ENCODE data around the gene RUFY1. TPM values are rescaled to one million over a fixed set of nuclear protein-coding genes. Genes with fewer than 3 reads are reported as not detected.
A peak's percentile ranks its signal among the peaks of the same experiment; 100 is the strongest.

The RUFY1 gene
- total and polyA plus RNA-seq, 9 of the 15 experiments (the other 6 are each of a cell fraction or from before 2014, with no cell fraction given), result 5.0 to 41.7 (median 29.6) TPM

DNA sequence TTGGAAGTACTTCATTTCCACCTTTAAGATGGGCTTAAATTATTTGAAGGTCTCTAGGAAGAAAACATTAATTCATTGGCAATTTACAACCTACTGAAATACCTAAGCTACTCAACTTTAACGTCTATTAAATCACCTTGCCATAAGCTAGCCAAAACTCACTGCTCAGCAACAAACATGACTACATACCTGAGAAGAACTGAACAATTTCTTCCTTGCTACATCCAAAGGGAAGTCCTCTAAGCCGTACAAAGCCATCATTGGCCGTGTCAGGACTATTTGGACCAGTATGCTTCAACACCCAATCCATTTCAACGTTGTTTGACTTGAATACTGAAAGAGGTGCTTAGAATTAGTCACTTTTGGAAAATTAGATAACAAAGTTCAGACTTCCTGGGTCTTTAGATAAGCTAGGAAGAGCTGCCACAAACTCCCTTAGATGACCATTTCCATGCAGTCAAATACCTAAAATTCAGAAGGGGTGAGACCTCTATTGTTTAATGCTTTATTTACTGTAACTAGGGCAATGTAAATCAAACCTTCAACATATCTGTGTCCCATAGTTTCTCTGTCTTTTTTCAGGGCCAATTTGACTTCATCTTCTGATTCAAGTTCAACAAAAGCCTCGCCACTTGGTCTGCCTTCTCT is 70.5 kb downstream of the RUFY1 start (continued):
- TF ChIP-seq, protein P1, sequence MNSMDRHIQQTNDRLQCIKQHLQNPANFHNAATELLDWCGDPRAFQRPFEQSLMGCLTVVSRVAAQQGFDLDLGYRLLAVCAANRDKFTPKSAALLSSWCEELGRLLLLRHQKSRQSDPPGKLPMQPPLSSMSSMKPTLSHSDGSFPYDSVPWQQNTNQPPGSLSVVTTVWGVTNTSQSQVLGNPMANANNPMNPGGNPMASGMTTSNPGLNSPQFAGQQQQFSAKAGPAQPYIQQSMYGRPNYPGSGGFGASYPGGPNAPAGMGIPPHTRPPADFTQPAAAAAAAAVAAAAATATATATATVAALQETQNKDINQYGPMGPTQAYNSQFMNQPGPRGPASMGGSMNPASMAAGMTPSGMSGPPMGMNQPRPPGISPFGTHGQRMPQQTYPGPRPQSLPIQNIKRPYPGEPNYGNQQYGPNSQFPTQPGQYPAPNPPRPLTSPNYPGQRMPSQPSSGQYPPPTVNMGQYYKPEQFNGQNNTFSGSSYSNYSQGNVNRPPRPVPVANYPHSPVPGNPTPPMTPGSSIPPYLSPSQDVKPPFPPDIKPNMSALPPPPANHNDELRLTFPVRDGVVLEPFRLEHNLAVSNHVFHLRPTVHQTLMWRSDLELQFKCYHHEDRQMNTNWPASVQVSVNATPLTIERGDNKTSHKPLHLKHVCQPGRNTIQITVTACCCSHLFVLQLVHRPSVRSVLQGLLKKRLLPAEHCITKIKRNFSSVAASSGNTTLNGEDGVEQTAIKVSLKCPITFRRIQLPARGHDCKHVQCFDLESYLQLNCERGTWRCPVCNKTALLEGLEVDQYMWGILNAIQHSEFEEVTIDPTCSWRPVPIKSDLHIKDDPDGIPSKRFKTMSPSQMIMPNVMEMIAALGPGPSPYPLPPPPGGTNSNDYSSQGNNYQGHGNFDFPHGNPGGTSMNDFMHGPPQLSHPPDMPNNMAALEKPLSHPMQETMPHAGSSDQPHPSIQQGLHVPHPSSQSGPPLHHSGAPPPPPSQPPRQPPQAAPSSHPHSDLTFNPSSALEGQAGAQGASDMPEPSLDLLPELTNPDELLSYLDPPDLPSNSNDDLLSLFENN (IDR thresholded peaks at IDR 0.05; ENCODE audit: low read depth in 2 of 2, low read length in 2 of 2), result no peak
- TF ChIP-seq ELF2 (CRISPR knock-in tag; IDR thresholded peaks at IDR 0.05) (no peak), MIER1 (IDR thresholded peaks at IDR 0.05; ENCODE audit: low read depth) (no peak), BMI1 (IDR thresholded peaks at IDR 0.05; ENCODE audit: low read length) (no peak), NONO (IDR thresholded peaks at IDR 0.05; ENCODE audit: low read depth in 2 of 2, low read length in 1 of 2) (no peak), TSC22D4 (tag; IDR thresholded peaks at IDR 0.05) (no peak), ZNF444 (CRISPR knock-in tag; IDR thresholded peaks at IDR 0.05) (no peak), EP300 (IDR thresholded peaks at IDR 0.05; ENCODE audit: low read length) (peak; percentile 52; the same call in 1 of the 2 replicates)
- TF ChIP-seq, protein P2, sequence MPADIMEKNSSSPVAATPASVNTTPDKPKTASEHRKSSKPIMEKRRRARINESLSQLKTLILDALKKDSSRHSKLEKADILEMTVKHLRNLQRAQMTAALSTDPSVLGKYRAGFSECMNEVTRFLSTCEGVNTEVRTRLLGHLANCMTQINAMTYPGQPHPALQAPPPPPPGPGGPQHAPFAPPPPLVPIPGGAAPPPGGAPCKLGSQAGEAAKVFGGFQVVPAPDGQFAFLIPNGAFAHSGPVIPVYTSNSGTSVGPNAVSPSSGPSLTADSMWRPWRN (IDR thresholded peaks at IDR 0.05; ENCODE audit: low read depth), result no peak
- TF ChIP-seq, protein P3, sequence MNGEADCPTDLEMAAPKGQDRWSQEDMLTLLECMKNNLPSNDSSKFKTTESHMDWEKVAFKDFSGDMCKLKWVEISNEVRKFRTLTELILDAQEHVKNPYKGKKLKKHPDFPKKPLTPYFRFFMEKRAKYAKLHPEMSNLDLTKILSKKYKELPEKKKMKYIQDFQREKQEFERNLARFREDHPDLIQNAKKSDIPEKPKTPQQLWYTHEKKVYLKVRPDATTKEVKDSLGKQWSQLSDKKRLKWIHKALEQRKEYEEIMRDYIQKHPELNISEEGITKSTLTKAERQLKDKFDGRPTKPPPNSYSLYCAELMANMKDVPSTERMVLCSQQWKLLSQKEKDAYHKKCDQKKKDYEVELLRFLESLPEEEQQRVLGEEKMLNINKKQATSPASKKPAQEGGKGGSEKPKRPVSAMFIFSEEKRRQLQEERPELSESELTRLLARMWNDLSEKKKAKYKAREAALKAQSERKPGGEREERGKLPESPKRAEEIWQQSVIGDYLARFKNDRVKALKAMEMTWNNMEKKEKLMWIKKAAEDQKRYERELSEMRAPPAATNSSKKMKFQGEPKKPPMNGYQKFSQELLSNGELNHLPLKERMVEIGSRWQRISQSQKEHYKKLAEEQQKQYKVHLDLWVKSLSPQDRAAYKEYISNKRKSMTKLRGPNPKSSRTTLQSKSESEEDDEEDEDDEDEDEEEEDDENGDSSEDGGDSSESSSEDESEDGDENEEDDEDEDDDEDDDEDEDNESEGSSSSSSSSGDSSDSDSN (IDR thresholded peaks at IDR 0.05; ENCODE audit: borderline replicate concordance in 1 of 2, low read depth in 2 of 2, low read length in 2 of 2), result no peak
- TF ChIP-seq, protein P4, sequence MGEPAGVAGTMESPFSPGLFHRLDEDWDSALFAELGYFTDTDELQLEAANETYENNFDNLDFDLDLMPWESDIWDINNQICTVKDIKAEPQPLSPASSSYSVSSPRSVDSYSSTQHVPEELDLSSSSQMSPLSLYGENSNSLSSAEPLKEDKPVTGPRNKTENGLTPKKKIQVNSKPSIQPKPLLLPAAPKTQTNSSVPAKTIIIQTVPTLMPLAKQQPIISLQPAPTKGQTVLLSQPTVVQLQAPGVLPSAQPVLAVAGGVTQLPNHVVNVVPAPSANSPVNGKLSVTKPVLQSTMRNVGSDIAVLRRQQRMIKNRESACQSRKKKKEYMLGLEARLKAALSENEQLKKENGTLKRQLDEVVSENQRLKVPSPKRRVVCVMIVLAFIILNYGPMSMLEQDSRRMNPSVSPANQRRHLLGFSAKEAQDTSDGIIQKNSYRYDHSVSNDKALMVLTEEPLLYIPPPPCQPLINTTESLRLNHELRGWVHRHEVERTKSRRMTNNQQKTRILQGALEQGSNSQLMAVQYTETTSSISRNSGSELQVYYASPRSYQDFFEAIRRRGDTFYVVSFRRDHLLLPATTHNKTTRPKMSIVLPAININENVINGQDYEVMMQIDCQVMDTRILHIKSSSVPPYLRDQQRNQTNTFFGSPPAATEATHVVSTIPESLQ (CRISPR knock-in tag; IDR thresholded peaks at IDR 0.05), result no peak
